HG03139 (cell line): ENCODE results near the gene FGF5.

ENCODE experiments used
- ATAC-seq: cut with Tn5 transposase; IDR thresholded peaks from one replicate; pipeline ENCODE4 v1.9.1; 2021; ENCODE audit not compliant: unreplicated experiment

Gene FGF5

GRCh38 chr4:80335226-80335553, 68.7 kb downstream of the FGF5 start:
- ATAC-seq, result no peak

GRCh38 chr4:80335554-80336358, 69.3 kb downstream of the FGF5 start, which contains the start of gene CFAP299:
Gene CFAP299, plus strand, starts transcription at chr4:80335730.
- peak; percentile 98 for ATAC-seq

- no peak for ATAC-seq
These were observed 70.1 kb downstream of the FGF5 start for GRCh38 chr4:80336582-80336981.

- no peak for ATAC-seq
These were observed 73.6 kb downstream of the FGF5 start for GRCh38 chr4:80340036-80340435.
